OCI-LY3 (cell line): Measurements from ENCODE around the gene AGBL3.

ENCODE experiments used
- EZH2phosphoT487 ChIP-seq: fragments of 200-600 bp; shearing (Covaris generic); IDR thresholded peaks from 2 replicates; pipeline ENCODE4 v1.6.1; 2018; ENCODE audit warnings: antibody characterized with exemption, mixed run types, low read depth
- TF ChIP-seq, protein P1 (sequence below): fragments of 200-600, 300-600 bp; sonication (generic); IDR thresholded peaks from 2 replicates; pipeline ENCODE4 v1.5.1; 2014; ENCODE audit warnings: antibody characterized with exemption, low read length, low read depth

- TF ChIP-seq, protein P1, sequence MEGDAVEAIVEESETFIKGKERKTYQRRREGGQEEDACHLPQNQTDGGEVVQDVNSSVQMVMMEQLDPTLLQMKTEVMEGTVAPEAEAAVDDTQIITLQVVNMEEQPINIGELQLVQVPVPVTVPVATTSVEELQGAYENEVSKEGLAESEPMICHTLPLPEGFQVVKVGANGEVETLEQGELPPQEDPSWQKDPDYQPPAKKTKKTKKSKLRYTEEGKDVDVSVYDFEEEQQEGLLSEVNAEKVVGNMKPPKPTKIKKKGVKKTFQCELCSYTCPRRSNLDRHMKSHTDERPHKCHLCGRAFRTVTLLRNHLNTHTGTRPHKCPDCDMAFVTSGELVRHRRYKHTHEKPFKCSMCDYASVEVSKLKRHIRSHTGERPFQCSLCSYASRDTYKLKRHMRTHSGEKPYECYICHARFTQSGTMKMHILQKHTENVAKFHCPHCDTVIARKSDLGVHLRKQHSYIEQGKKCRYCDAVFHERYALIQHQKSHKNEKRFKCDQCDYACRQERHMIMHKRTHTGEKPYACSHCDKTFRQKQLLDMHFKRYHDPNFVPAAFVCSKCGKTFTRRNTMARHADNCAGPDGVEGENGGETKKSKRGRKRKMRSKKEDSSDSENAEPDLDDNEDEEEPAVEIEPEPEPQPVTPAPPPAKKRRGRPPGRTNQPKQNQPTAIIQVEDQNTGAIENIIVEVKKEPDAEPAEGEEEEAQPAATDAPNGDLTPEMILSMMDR: no peak
- no peak for TF ChIP-seq EZH2phosphoT487
Measured at GRCh38 chr7:135117096-135117495, 130.8 kb downstream of the AGBL3 start.
